ENCODE measurements around the gene VAC14. TPM values are rescaled to one million over a fixed set of nuclear protein-coding genes. Genes with fewer than 3 reads are reported as not detected.
"Not testable (repeated sequence)": the region's sequence is repeated elsewhere in the genome, so short reads cannot be mapped to it uniquely, and the experiment has no call there.

VAC14 gene
- 74.3 and 83.0 TPM in 2 replicates for total RNA-seq (2014; rRNA removed; shearing (Covaris generic))

GRCh38 chr16:70800781-70801480, at the start of gene VAC14:
TSS of gene VAC14 (minus strand) at chr16:70801158. CDS start at chr16:70800900, 258 bp downstream.
- peak; percentile 97 for DNase-seq
- Histone ChIP-seq H3K36me3 (replicated peaks; ENCODE audit: control insufficient read depth, insufficient read depth, low read length) (no peaks in the 10 kb centered on the region; the same call in none of the 2 replicates), H3K27me3 (ENCODE audit: control insufficient read depth, insufficient read depth, low read length) (no peaks in the 10 kb centered on the region; the same call in 1 of the 2 replicates), H3K4me3 (ENCODE audit: insufficient read depth, low read depth, low read length) (peak within 1 kb of the TSS; percentile 80)

DNA sequence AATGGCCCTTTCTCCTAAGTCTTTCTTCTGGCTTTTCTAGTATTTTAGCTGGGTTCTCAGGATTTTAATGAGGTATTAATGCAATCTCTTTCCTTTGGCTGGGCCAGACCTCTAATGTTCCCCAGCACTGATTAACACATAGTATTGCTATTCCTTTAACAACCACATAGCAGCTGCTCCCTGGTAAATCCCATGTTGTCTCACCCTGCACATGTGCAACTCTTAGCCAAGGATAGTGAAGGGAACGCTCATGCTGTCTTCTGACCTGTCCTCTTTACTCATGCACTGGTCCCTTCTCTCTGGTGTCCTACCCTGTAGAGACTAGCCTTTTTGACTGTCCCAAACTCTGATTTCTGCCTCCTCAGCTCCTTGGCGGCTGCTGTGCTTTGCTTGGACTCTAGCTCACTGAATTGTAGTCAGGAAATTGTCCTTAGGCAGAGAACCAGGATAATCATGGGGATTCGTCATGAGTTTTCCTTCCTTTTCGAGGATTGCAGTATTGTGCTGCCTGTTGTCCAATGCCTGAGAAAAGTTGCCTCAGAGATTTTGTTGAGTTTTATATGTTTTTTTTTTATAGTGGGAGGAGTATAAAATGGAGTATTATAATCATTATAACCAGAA, 22.6 kb upstream of the VAC14 start:
- H3K36me3 ChIP-seq (replicated peaks; ENCODE audit: control insufficient read depth, insufficient read depth, low read length); H3K27me3 ChIP-seq (ENCODE audit: control insufficient read depth, insufficient read depth, low read length); DNase-seq; H3K4me3 ChIP-seq (ENCODE audit: insufficient read depth, low read depth, low read length): not testable (repeated sequence)

GRCh38 chr16:70822734-70823133, 21.8 kb upstream of the VAC14 start:
- not testable (repeated sequence) for H3K27me3 ChIP-seq (ENCODE audit: control insufficient read depth, insufficient read depth, low read length); H3K36me3 ChIP-seq (replicated peaks; ENCODE audit: control insufficient read depth, insufficient read depth, low read length); DNase-seq

DNA sequence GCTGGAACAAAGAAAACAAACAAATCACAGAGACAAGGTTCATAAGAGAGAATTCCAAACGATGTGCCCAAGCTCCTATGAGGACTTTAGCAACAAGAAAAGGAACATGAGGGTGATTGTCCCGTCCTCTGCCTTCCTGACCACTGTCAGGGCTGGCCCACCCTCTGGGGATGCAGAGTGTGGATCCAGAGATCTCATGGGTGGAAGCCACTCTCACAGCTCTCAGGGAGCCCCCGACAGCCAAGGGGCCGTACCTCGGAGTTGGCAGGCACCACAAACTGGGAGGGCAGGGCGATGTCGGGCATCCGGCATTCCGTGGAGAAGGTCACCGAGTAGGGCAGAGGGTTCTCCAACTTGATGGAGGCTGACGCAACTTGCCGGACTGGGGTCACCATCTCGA, 17.1 kb upstream of the VAC14 start:
- not testable (repeated sequence) for H3K27me3 ChIP-seq (ENCODE audit: control insufficient read depth, insufficient read depth, low read length); H3K4me3 ChIP-seq (ENCODE audit: insufficient read depth, low read depth, low read length); DNase-seq; H3K36me3 ChIP-seq (replicated peaks; ENCODE audit: control insufficient read depth, insufficient read depth, low read length)

More at GRCh38 chr16:70822734-70823133, 21.8 kb upstream of the VAC14 start:
- not testable (repeated sequence) for H3K4me3 ChIP-seq (ENCODE audit: insufficient read depth, low read depth, low read length)

DNA sequence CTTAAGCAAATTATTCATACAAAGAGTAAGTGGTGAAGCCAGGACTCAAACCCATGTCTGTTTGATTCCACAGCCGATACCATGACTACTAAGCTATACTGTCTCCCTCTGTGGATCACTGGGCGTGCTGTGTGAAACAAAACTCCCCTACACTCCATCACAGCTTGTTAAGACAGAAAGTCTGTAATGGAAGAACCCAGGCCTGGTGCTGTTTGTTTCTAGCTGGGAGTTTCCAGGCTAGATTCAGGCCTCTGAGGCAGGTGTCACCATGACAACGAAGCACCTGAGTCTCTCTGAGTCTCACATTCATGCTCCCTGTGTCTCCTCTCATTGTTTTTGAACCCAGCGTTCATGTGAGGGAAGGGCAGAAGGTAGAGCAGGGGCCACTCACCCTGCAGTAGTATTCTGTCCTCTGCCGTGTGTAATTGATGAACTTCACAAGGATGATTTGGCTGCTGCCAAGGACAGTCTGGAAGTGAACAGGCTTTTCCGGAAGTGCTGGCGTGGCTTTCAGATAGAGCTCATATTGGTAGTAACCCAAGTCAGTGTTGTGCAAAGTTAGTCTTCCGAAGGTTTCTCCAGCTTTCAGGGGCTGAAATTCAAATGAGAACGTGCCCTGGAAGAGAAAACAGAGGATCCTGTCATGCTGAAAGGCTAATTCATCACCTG, 8.6 kb upstream of the VAC14 start:
- no peak for DNase-seq
- H3K27me3 ChIP-seq (ENCODE audit: control insufficient read depth, insufficient read depth, low read length) = peaks cover 2% of the 10 kb centered on the region; the same call in 1 of the 2 replicates
- H3K36me3 ChIP-seq (replicated peaks; ENCODE audit: control insufficient read depth, insufficient read depth, low read length) = no peaks in the 10 kb centered on the region
- no peak overlapping the region for H3K4me3 ChIP-seq (ENCODE audit: insufficient read depth, low read depth, low read length)

DNA sequence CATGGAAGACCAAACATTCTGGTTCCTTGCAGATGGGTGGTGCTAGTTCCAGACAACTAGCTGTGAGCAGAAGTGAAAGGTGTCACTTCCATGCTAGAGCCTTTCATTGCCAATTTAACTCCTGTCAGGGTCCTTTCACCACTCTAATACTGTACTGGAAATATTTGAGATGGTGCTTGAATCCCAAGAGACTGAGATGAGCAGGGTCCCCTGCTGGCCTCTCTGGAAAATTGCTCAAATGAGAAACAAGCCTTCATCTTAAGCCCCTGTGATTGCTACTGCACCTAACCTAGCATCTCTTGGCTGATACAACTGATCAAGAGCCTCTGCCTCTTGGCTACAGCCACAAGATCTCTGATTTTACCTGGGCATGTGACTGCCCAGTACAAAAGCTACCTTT, 7.4 kb upstream of the VAC14 start:
- H3K36me3 ChIP-seq (replicated peaks; ENCODE audit: control insufficient read depth, insufficient read depth, low read length) = no peaks in the 10 kb centered on the region
- DNase-seq = no peak
- peaks cover 2% of the 10 kb centered on the region; the same call in 1 of the 2 replicates for H3K27me3 ChIP-seq (ENCODE audit: control insufficient read depth, insufficient read depth, low read length)
- H3K4me3 ChIP-seq (ENCODE audit: insufficient read depth, low read depth, low read length) = no peak overlapping the region

GRCh38 chr16:70805787-70806186, 4.8 kb upstream of the VAC14 start:
- Histone ChIP-seq H3K27me3 (ENCODE audit: control insufficient read depth, insufficient read depth, low read length) (peaks cover 2% of the 10 kb centered on the region; the same call in 1 of the 2 replicates), H3K36me3 (replicated peaks; ENCODE audit: control insufficient read depth, insufficient read depth, low read length) (no peaks in the 10 kb centered on the region), H3K4me3 (ENCODE audit: insufficient read depth, low read depth, low read length) (no peak overlapping the region)
- DNase-seq = no peak

DNA sequence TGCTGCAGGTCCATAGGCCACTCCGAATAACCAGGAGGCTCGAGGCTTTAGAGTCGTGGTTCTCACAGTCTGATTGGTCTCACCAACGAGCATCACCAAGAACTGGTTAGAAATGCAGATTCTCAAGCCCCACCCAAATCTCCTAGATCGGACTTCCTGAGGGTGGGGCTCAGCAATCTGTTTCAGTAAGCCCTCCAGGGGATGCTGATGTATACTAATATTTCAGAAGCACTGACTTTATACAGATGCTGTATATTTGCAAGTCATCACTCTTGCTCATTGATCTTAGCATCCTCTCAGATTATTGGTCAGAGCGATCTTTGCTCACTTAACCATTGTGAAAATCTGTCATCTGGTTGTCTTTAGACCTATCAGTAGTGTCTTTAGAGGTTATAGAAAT, 4.4 kb upstream of the VAC14 start:
- Histone ChIP-seq H3K4me3 (ENCODE audit: insufficient read depth, low read depth, low read length) (no peak overlapping the region), H3K27me3 (ENCODE audit: control insufficient read depth, insufficient read depth, low read length) (peaks cover 2% of the 10 kb centered on the region; the same call in 1 of the 2 replicates)

GRCh38 chr16:70804734-70805169, 3.8 kb upstream of the VAC14 start:
- no peak overlapping the region for H3K4me3 ChIP-seq (ENCODE audit: insufficient read depth, low read depth, low read length)
- DNase-seq = no peak
- no peaks in the 10 kb centered on the region for H3K36me3 ChIP-seq (replicated peaks; ENCODE audit: control insufficient read depth, insufficient read depth, low read length)
- peaks cover 2% of the 10 kb centered on the region; the same call in 1 of the 2 replicates for H3K27me3 ChIP-seq (ENCODE audit: control insufficient read depth, insufficient read depth, low read length)

More for the DNA sequence above, 4.4 kb upstream of the VAC14 start:
- DNase-seq = no peak
- H3K36me3 ChIP-seq (replicated peaks; ENCODE audit: control insufficient read depth, insufficient read depth, low read length) = no peaks in the 10 kb centered on the region

DNA sequence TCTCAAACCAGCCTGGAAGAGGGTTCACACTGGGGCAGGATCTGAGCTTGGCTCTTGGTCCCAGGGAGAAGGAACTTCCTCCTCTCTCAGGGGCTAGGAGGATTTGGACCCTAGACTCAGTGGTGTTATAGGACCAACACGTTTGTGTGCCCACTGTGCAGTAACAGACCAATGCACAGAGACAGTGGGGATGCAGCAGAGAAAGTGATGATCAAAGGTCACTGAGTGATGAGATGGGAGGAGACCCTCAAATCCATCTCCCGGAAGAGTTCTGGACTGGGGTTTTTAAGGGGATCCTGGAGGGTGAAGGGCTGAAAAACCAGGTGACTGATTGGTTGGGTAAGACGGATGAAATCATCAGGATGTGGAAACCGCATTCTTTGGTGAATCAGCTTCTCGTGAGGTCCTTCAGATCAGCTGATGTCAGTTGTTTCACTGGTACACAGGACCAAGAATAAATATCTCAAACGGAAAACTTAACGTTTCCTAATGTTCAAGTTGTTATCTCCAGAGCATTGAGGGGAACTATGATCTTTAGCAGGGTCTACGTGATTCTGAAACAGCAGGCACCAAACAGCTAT, 3.3 kb upstream of the VAC14 start:
- Histone ChIP-seq H3K36me3 (replicated peaks; ENCODE audit: control insufficient read depth, insufficient read depth, low read length) (no peaks in the 10 kb centered on the region), H3K27me3 (ENCODE audit: control insufficient read depth, insufficient read depth, low read length) (peaks cover 2% of the 10 kb centered on the region; the same call in 1 of the 2 replicates), H3K4me3 (ENCODE audit: insufficient read depth, low read depth, low read length) (no peak overlapping the region)
- no peak for DNase-seq

- H3K27me3 ChIP-seq (ENCODE audit: control insufficient read depth, insufficient read depth, low read length) = peaks cover 2% of the 10 kb centered on the region; the same call in 1 of the 2 replicates
- DNase-seq = no peak
- H3K36me3 ChIP-seq (replicated peaks; ENCODE audit: control insufficient read depth, insufficient read depth, low read length) = no peaks in the 10 kb centered on the region; the same call in none of the 2 replicates
Observed at GRCh38 chr16:70803319-70803718, 2.4 kb upstream of the VAC14 start.

GRCh38 chr16:70801611-70802010, 653 bp upstream of the VAC14 start:
- no peaks in the 10 kb centered on the region; the same call in none of the 2 replicates for H3K36me3 ChIP-seq (replicated peaks; ENCODE audit: control insufficient read depth, insufficient read depth, low read length)
- no peak for DNase-seq
- H3K27me3 ChIP-seq (ENCODE audit: control insufficient read depth, insufficient read depth, low read length) = no peaks in the 10 kb centered on the region; the same call in 1 of the 2 replicates
- no peak overlapping the region for H3K4me3 ChIP-seq (ENCODE audit: insufficient read depth, low read depth, low read length)

More at GRCh38 chr16:70803319-70803718, 2.4 kb upstream of the VAC14 start:
- no peak overlapping the region for H3K4me3 ChIP-seq (ENCODE audit: insufficient read depth, low read depth, low read length)

DNA sequence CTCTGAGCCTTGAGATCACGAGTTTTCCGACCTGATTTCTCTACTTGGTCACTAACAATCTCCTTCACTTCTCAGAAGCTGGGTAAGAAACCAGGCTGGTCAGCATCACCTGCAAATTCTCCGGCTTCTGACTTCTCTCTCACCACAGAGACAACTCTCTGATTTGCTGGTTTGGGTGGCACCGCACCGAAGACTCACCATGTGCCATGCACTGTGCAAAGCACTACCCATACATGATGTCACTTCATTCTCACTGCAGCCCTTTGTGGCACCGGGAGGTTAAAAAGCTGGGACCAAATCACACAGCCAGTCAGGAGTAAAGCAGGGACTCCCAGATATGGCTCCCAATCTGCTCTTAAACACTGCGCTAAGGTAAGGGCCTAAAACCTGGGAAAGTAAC, 647 bp downstream of the VAC14 start:
- no peaks in the 10 kb centered on the region; the same call in none of the 2 replicates for H3K36me3 ChIP-seq (replicated peaks; ENCODE audit: control insufficient read depth, insufficient read depth, low read length)
- no peak for DNase-seq
- no peaks in the 10 kb centered on the region; the same call in 1 of the 2 replicates for H3K27me3 ChIP-seq (ENCODE audit: control insufficient read depth, insufficient read depth, low read length)
- peak overlapping the region; percentile 80 for H3K4me3 ChIP-seq (ENCODE audit: insufficient read depth, low read depth, low read length)

- Histone ChIP-seq H3K36me3 (replicated peaks; ENCODE audit: control insufficient read depth, insufficient read depth, low read length) (no peaks in the 10 kb centered on the region; the same call in none of the 2 replicates), H3K4me3 (ENCODE audit: insufficient read depth, low read depth, low read length) (no peak overlapping the region), H3K27me3 (ENCODE audit: control insufficient read depth, insufficient read depth, low read length) (no peaks in the 10 kb centered on the region)
- DNase-seq = no peak
Observed at GRCh38 chr16:70796301-70796700, 4.7 kb downstream of the VAC14 start.
